Heart left ventricle (tissue), 13 donors: ENCODE results near the gene KLHL20.

Experiments
- POLR2A ChIP-seq, 2 donors: fragments of 450-650 bp; IDR thresholded peaks; one replicate each; pipeline ENCODE4 v1.6.1; 2017; ENCODE audit warnings: antibody characterized with exemption in 2 of 2, mild to moderate bottlenecking in 2 of 2, moderate library complexity in 2 of 2
- TF ChIP-seq, protein P1 (sequence below), 12 donors: fragments of 200-600 bp; sonication (generic) in 4 of 12; IDR thresholded peaks; one replicate each; pipeline versions ENCODE4 v1.5.0 to v1.8.0; 2018 to 2022; ENCODE audit warnings: antibody characterized with exemption in 12 of 12, mild to moderate bottlenecking in 5 of 12
- donor health status: ischemic (EF 13 %, LVEDD 7.1; RV severe dilation, severe dysfunction).
- donor health status: DM: no; HTN: yes; CAD: no.
- donor health status: DM: no; HTN: no; CAD: no.
- donor health status: ischemic (EF 25% LVEDD 6.9; RV normal size, moderate dysfunction).
- donor health status: ischemic (EF 25% LVEDD 5.7; RV mildly dilated, moderate dysfunction).
- donor health status: ischemic (EF 35%, LVEDD 5.7; RV mildly dilated, moderate dysfunction).
- donor health status: nonischemic (EF 11% LVEDD 7.7; RV severe dilation, severe dysfunction).
- donor health status: DM: yes; HTN: yes; CAD: no.
- donor health status: PGD.
- donor health status: ischemic (EF 29% LVEDD 5.4; RV normal size, mild dysfunction).
- donor health status: nonischemic (EF 23%, LVEDD 6.1; RV moderate dilation, normal function).

DNA sequence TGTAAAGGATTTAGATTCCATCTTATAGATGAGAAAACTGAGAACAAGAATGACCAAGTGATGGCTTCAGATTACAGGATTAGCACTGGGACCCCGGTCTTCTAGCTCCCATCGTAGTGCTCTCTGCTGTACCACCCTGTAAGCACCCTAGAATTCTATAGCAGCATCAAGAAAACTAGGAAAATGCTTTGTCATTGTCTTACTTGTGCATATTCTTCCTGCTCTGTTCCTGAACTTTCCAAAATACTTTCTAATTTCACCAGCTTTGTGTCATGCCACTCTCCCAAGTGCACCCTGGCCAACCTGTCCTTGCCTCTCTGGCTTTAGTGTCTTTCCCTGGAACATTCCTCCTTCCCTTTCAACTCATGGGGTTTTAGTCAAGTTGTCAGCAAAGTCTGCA is 6.0 kb upstream of the KLHL20 start:
- no peak for TF ChIP-seq POLR2A (IDR thresholded peaks at IDR 0.05)
- TF ChIP-seq, protein P1, sequence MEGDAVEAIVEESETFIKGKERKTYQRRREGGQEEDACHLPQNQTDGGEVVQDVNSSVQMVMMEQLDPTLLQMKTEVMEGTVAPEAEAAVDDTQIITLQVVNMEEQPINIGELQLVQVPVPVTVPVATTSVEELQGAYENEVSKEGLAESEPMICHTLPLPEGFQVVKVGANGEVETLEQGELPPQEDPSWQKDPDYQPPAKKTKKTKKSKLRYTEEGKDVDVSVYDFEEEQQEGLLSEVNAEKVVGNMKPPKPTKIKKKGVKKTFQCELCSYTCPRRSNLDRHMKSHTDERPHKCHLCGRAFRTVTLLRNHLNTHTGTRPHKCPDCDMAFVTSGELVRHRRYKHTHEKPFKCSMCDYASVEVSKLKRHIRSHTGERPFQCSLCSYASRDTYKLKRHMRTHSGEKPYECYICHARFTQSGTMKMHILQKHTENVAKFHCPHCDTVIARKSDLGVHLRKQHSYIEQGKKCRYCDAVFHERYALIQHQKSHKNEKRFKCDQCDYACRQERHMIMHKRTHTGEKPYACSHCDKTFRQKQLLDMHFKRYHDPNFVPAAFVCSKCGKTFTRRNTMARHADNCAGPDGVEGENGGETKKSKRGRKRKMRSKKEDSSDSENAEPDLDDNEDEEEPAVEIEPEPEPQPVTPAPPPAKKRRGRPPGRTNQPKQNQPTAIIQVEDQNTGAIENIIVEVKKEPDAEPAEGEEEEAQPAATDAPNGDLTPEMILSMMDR (IDR thresholded peaks at IDR 0.05), result no peak
